Astrocyte (in vitro differentiated cells and primary cell): ENCODE data around the gene SMAP2. TPM values are rescaled to one million over a fixed set of nuclear protein-coding genes. Genes with fewer than 3 reads are reported as not detected.

Experiments used
- DNase-seq: peaks from one replicate; pipeline ENCODE4 v3.0.0-alpha.2; 2010; ENCODE audit warnings: low read depth
- FAIRE-seq: peaks from 2 replicates; lab custom pipeline; 2011; peaks lifted over from hg19 to GRCh38; lab: Jason Lieb, UNC
- H2AFZ ChIP-seq: 2 replicates; pipeline ENCODE4 v1.6.0; 2012; ENCODE audit warnings: low read depth, low read length, inconsistent platforms
- H3K27ac ChIP-seq: 2 replicates; pipeline ENCODE4 v1.5.1; 2011; ENCODE audit warnings: low read depth, low read length, inconsistent platforms
- H3K27me3 ChIP-seq: 2 replicates; pipeline ENCODE4 v1.6.0; 2011; ENCODE audit warnings: low read length, inconsistent platforms; ENCODE audit not compliant: insufficient read depth
- H3K36me3 ChIP-seq: 2 replicates; pipeline ENCODE4 v1.5.1; 2011; ENCODE audit warnings: low read length, inconsistent platforms; ENCODE audit not compliant: insufficient read depth
- H3K4me1 ChIP-seq: 2 replicates; pipeline ENCODE4 v1.5.1; 2011; ENCODE audit warnings: low read length, inconsistent platforms; ENCODE audit not compliant: insufficient read depth
- H3K4me2 ChIP-seq: 2 replicates; pipeline ENCODE4 v1.6.0; 2012; ENCODE audit warnings: low read length, inconsistent platforms
- H3K4me3 ChIP-seq: 2 replicates; pipeline ENCODE4 v1.5.1; 2011; ENCODE audit warnings: low read depth, mild to moderate bottlenecking, low read length, inconsistent platforms; ENCODE audit not compliant: insufficient read depth
- H3K79me2 ChIP-seq: 2 replicates; pipeline ENCODE4 v1.6.0; 2012; ENCODE audit warnings: mild to moderate bottlenecking, low read length, inconsistent platforms; ENCODE audit not compliant: insufficient read depth
- H3K9ac ChIP-seq: 2 replicates; pipeline ENCODE4 v1.6.0; 2012; ENCODE audit warnings: mild to moderate bottlenecking, low read length, inconsistent platforms
- H3K9me3 ChIP-seq: 2 replicates; pipeline ENCODE4 v1.5.1; 2012; ENCODE audit warnings: low read depth, mild to moderate bottlenecking, low read length, inconsistent platforms; ENCODE audit not compliant: insufficient read depth
- H4K20me1 ChIP-seq: 2 replicates; pipeline ENCODE4 v1.6.0; 2012; ENCODE audit warnings: low read length, inconsistent platforms; ENCODE audit not compliant: insufficient read depth
- H3K27ac Mint-ChIP-seq: one replicate; pipeline ENCODE4 v1.8.0; 2021; ENCODE audit warnings: mild to moderate bottlenecking, mixed read lengths; ENCODE audit not compliant: unreplicated experiment
- H3K27me3 Mint-ChIP-seq: one replicate; pipeline ENCODE4 v1.8.0; 2021; ENCODE audit warnings: low read depth, mixed read lengths; ENCODE audit not compliant: unreplicated experiment
- H3K36me3 Mint-ChIP-seq: one replicate; pipeline ENCODE4 v1.8.0; 2021; ENCODE audit warnings: low read depth, mixed read lengths; ENCODE audit not compliant: unreplicated experiment
- H3K4me1 Mint-ChIP-seq: one replicate; pipeline ENCODE4 v1.8.0; 2021; ENCODE audit warnings: low read depth, mixed read lengths; ENCODE audit not compliant: unreplicated experiment
- H3K4me3 Mint-ChIP-seq: one replicate; pipeline ENCODE4 v1.8.0; 2021; ENCODE audit warnings: mild to moderate bottlenecking, moderate library complexity, mixed read lengths; ENCODE audit not compliant: unreplicated experiment
- H3K9me3 Mint-ChIP-seq: one replicate; pipeline ENCODE4 v1.8.0; 2021; ENCODE audit warnings: mild to moderate bottlenecking, mixed read lengths; ENCODE audit not compliant: unreplicated experiment
- CTCF ChIP-seq: IDR thresholded peaks from 2 replicates; pipeline ENCODE4 v1.5.1; 2011; ENCODE audit warnings: low read depth, mild to moderate bottlenecking, inconsistent platforms, low read length, moderate library complexity; ENCODE audit not compliant: insufficient read depth
- EZH2 ChIP-seq: IDR thresholded peaks from 2 replicates; pipeline ENCODE4 v1.6.1; 2012; ENCODE audit warnings: mild to moderate bottlenecking, low read length, inconsistent platforms; ENCODE audit not compliant: insufficient read depth
- total RNA-seq: library from RNA; stranded (reverse); gene quantifications from 2 replicates; pipeline ENCODE4 v1.2.1, GENCODE V29; 2021

SMAP2 gene
- total RNA-seq, 1 donor from 2014 or later = 16.8 TPM

GRCh38 chr1:40393173-40393572 lies 19.6 kb downstream of the SMAP2 start:
- Histone ChIP-seq H3K36me3 (no peaks in the 10 kb centered on the region), H4K20me1 (peaks cover 46% of the 10 kb centered on the region), H3K27me3 (no peaks in the 10 kb centered on the region), H3K9ac (no peak overlapping the region), H3K4me1 (peaks cover 6% of the 10 kb centered on the region), H3K9me3 (no peaks in the 10 kb centered on the region), H3K27ac (no peak overlapping the region), H3K4me2 (no peak overlapping the region), H2AFZ (no peak overlapping the region), H3K79me2 (peaks cover 56% of the 10 kb centered on the region), H3K4me3 (no peak overlapping the region)
- DNase-seq (no peak), FAIRE-seq (no peak)
- Mint-ChIP-seq H3K4me1 (peaks cover 8% of the 10 kb centered on the region), H3K9me3 (no peaks in the 10 kb centered on the region), H3K27ac (no peak overlapping the region), H3K27me3 (no peaks in the 10 kb centered on the region), H3K36me3 (peaks cover 8% of the 10 kb centered on the region), H3K4me3 (no peak overlapping the region)
- TF ChIP-seq EZH2 (no peak), CTCF (no peak)

- no peak overlapping the region for H3K9ac ChIP-seq
- FAIRE-seq (no peak), DNase-seq (peak; percentile 50)
- no peaks in the 10 kb centered on the region for H3K9me3 ChIP-seq
- peaks cover 56% of the 10 kb centered on the region for H3K79me2 ChIP-seq
- H3K36me3 ChIP-seq = no peaks in the 10 kb centered on the region
- no peak overlapping the region for H3K27ac ChIP-seq
- Mint-ChIP-seq H3K27me3 (no peaks in the 10 kb centered on the region), H3K9me3 (no peaks in the 10 kb centered on the region), H3K4me1 (peaks cover 8% of the 10 kb centered on the region), H3K4me3 (no peak overlapping the region), H3K27ac (peak overlapping the region; percentile 83), H3K36me3 (no peaks in the 10 kb centered on the region)
- TF ChIP-seq EZH2 (no peak), CTCF (no peak)
- peaks cover 43% of the 10 kb centered on the region for H4K20me1 ChIP-seq
- H3K4me1 ChIP-seq = peaks cover 6% of the 10 kb centered on the region
- no peaks in the 10 kb centered on the region for H3K27me3 ChIP-seq
- H3K4me2 ChIP-seq = no peak overlapping the region
- no peak overlapping the region for H2AFZ ChIP-seq
- H3K4me3 ChIP-seq = no peak overlapping the region
Measured at GRCh38 chr1:40394491-40395172, 21.1 kb downstream of the SMAP2 start.
